NB4 (cell line): ENCODE results near the gene PNMA8B.
"Not testable (repeated sequence)": the region's sequence is repeated elsewhere in the genome, so short reads cannot be mapped to it uniquely, and the experiment has no call there.

ENCODE experiments used
- DNase-seq: peaks from one replicate; pipeline ENCODE4 v3.0.0; 2010; ENCODE audit warnings: low read depth
- H3K4me3 ChIP-seq: one replicate; pipeline ENCODE4 v1.5.1; 2011; ENCODE audit warnings: mild to moderate bottlenecking, low read depth, low read length, moderate library complexity
- MYC ChIP-seq: IDR thresholded peaks from 2 replicates; pipeline ENCODE4 v1.6.1; 2011; ENCODE audit warnings: low read depth, low read length
- POLR2A ChIP-seq: IDR thresholded peaks from 2 replicates; pipeline ENCODE4 v1.6.1; 2011; ENCODE audit warnings: mild to moderate bottlenecking; ENCODE audit not compliant: insufficient read length; ENCODE audit errors: extremely low read depth
- TF ChIP-seq, protein P1 (sequence below): IDR thresholded peaks from 2 replicates; pipeline ENCODE4 v1.6.1; 2011; ENCODE audit warnings: low read depth, low read length
- TF ChIP-seq, protein P2 (sequence below): IDR thresholded peaks from one replicate; pipeline ENCODE4 v1.5.1; 2012; ENCODE audit warnings: low read depth, low read length

Gene PNMA8B

DNA sequence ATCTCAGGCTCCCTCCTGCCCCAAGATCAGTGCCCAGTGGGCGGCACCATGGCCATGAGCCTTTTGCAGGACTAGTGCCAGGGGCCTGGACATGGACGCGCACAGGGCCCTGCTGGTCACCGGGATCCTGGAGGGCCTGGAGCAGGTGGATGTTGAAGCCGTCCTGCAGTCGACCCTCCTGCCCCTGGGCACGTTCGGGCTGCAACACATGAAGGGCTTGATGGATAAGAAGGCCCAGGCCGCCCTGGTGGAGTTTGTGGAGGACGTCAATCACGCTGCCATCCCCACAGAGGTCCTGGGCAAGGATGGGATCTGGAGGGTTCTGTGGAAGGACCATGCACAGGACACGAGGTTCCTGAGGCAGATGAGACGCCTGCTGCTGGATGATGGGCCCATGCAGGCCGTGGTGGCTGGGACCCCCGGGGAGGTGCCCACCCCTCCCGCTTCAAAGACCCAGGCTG, 38.0 kb upstream of the PNMA8B start:
- no peak for DNase-seq
- TF ChIP-seq MYC (no peak), POLR2A (no peak)
- TF ChIP-seq, protein P1, sequence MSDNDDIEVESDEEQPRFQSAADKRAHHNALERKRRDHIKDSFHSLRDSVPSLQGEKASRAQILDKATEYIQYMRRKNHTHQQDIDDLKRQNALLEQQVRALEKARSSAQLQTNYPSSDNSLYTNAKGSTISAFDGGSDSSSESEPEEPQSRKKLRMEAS = no peak
- TF ChIP-seq, protein P2, sequence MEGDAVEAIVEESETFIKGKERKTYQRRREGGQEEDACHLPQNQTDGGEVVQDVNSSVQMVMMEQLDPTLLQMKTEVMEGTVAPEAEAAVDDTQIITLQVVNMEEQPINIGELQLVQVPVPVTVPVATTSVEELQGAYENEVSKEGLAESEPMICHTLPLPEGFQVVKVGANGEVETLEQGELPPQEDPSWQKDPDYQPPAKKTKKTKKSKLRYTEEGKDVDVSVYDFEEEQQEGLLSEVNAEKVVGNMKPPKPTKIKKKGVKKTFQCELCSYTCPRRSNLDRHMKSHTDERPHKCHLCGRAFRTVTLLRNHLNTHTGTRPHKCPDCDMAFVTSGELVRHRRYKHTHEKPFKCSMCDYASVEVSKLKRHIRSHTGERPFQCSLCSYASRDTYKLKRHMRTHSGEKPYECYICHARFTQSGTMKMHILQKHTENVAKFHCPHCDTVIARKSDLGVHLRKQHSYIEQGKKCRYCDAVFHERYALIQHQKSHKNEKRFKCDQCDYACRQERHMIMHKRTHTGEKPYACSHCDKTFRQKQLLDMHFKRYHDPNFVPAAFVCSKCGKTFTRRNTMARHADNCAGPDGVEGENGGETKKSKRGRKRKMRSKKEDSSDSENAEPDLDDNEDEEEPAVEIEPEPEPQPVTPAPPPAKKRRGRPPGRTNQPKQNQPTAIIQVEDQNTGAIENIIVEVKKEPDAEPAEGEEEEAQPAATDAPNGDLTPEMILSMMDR = no peak
- H3K4me3 ChIP-seq = no peak overlapping the region

DNA sequence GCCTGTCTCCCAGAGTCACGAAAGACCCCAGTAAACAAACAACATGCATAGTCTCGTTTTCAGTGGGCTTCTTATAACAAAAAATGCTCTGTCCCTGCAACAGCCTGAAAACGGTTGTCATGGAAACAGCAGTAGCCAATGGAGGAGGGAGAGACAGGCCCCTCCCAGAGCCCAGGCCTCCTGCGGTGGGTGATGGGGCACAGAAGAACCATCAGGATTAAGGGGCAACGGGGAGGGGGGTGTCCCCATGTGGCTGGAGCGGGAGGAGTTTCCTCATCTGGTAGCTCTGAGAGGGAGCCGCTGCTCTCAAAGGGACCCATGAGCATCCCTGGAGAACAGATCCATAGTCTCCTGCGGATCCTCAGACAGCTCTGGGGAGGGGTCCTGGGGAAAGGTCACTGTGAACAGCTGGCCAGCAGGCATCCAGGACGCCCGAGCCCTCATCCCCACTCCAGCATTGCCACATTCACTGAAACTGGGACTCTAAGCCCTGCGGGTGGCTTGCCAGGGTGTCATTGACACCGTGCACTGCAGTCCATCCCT, 37.5 kb upstream of the PNMA8B start:
- no peak for DNase-seq
- no peak overlapping the region for H3K4me3 ChIP-seq
- TF ChIP-seq, protein P1 = no peak
- TF ChIP-seq MYC = no peak
- TF ChIP-seq POLR2A = no peak
- TF ChIP-seq, protein P2 = no peak

DNA sequence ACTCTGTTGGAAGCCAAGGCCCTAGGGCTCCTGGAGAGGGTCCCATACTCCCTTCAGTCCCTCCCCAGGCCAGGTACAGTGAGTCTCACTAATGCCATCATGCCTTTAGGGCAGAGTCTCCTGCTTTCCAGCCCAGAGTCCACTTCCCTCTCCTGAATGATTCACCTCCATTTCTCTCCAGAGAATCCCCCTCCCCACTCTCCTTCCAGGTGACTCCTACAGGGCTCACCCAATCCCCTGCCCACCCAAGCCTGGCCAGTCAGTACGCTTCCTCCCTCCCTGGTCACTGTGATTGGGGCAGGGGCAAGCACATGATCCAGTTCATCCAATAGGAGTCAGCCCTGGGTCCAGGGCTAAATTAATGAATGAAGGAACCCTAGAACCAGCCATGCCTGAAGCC, 35.0 kb upstream of the PNMA8B start:
- no peak overlapping the region for H3K4me3 ChIP-seq
- peak; percentile 58 for DNase-seq
- TF ChIP-seq, protein P1 = no peak
- no peak for TF ChIP-seq POLR2A

DNA sequence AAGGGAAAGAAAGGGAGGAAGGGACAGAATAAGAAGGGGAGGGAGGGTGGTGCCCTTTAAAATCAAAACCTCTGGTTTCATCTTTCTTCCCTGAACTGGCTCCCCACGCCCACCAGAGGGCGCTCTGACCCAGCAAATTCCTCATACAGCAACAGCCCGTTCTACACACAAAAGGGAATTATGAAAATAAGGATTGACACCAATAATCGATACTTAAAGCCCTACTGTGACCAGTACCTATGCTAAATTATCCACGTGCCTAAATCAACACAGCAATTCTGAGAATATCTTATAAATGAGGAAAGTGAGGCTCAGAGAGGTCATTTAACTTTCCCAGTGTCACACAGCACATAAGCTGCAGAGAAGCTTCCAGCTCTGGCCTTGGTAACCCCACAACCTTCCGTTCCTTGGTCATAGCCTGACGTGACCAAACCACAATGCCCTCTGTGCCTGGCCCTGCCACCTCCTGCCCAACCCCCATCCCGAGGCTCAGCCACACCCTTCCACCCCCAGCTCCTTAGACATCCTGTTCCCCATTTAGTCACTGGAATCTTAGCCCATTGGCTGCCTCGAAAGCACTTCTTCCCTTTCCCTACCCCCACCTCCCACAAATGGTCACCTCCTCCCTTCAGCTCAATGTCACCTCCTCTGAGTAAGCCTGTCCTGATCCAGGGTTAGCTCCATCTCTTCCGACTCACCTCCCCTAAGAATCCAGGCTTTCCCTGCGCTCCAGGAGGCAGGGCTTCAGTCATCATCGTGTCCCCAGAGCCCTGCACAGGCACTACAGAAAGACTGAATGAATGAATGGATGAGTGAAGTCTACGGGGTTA, 34.2 kb upstream of the PNMA8B start:
- DNase-seq = peak; percentile 90
- TF ChIP-seq, protein P2 = peak; percentile 99
- TF ChIP-seq, protein P1 = peak; percentile 64
- no peak for TF ChIP-seq POLR2A
- H3K4me3 ChIP-seq = no peak overlapping the region

DNA sequence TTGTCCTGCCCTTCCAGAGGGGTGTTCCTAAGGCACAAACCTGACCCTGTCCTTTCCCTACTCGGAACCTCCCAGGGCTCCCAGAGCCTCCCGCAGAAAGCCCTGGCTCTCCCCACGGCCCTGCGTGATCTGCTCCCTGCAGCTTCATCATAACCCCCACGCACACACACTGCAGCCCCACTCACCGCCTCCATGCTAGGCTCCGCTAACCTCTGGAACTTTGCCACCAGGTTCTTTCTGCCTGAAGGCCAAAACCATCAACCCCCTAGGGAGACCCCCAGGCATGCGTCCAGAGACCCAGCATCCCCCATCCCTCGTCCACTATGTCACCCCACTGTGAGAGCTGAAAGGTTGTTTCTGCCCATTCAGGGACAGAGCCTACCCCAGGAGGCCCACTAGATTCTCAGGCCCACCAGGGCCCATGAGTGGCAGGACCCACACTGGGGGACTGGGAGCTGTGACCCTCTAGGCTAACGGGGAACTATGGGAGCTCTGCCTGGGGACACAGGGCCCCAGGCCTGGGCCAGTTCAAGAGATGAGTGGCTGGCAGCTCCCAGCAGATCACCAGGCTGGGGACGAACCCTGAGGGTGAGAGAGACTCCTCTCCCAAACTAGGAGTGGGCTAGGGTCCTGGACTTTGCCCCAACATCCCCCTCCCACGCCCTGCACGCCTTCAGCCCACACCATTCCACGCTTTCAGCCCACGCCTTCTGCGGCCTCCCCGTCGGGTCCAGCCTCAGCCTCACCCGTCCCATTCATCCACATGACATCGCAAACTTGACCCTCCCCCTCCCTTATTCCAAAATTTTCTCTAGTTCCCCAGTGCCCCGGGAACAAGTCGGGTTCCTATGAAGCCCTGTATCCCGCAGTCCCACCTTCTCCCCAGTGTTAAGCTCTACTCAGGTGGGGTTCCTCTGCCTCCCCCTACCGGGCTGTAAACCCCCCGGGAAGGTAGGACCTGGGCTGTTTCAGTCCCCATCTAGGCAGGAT, 33.2 kb upstream of the PNMA8B start:
- TF ChIP-seq, protein P2 = no peak
- TF ChIP-seq POLR2A (no peak), MYC (no peak)
- TF ChIP-seq, protein P1 = no peak
- no peak overlapping the region for H3K4me3 ChIP-seq

DNA sequence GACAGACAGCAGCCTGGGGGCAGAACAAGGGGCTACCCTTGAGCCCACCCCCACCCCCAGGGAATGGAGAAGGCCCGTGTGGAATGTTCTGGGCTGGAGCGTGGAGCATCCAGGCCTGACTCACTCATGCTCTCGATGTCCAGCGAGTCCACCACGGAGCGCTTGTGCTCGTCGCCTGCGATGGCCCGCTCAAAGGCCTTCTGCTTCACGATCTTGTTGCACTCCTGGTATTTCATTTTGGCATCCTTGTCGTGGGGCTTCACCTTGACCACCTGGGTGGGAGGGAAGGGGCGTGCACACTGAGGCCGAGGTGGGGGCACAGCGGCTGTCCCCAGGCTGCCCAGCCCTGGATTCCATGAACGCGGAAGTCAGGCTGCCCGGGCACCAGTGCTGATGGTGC, 31.1 kb upstream of the PNMA8B start:
- not testable (repeated sequence) for H3K4me3 ChIP-seq, DNase-seq

More for the DNA sequence above, 33.2 kb upstream of the PNMA8B start:
- DNase-seq = no peak
